Measurements from ENCODE around the gene FBXL3.

The FBXL3 gene

DNA sequence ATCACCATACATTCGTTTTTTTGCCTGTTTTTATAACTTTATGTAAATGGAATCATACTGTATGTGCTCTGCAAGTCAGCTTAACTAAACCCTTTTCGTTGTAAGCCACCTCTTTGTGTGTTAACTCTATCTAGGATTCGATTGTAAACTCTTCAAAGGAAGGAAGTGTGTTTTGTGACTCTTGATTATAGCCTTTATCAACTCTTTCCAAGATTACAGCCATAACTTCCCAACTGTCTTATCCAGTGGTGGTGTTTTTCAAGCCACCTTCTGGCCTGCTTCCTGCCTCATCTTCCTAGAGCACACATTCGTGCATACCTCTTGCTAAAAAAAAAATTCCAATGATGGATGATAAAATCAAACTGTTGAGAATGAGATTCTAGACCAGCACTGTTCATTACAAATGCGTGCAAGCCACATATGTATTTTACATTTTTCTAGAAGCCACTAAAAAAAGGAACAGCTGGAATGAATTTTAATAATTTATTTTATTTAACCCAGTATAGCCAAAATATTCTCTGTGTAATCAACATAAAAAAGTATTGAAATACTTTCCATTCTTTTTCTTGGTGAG is 12.0 kb upstream of the FBXL3 start:
- Mint-ChIP-seq H3K4me1 (ENCODE audit: low read depth) (peaks cover 14% of the 10 kb centered on the region), H3K27me3 (no peaks in the 10 kb centered on the region), H3K4me3 (no peak overlapping the region), H3K9me3 (ENCODE audit: low read depth) (no peaks in the 10 kb centered on the region), H3K27ac (no peak overlapping the region), H3K36me3 (peaks cover 2% of the 10 kb centered on the region)

- H3K27me3 Mint-ChIP-seq, result no peaks in the 10 kb centered on the region
- H3K36me3 Mint-ChIP-seq, result peaks cover 4% of the 10 kb centered on the region
- no peak overlapping the region for H3K27ac Mint-ChIP-seq
- no peaks in the 10 kb centered on the region for H3K9me3 Mint-ChIP-seq (ENCODE audit: low read depth)
- H3K4me1 Mint-ChIP-seq (ENCODE audit: low read depth), result peaks cover 4% of the 10 kb centered on the region
- H3K4me3 Mint-ChIP-seq, result no peak overlapping the region
Observed at GRCh38 chr13:77036279-77036678, 9.3 kb upstream of the FBXL3 start.

GRCh38 chr13:77034881-77035280 is 7.9 kb upstream of the FBXL3 start:
- H3K4me3 Mint-ChIP-seq, result no peak overlapping the region

DNA sequence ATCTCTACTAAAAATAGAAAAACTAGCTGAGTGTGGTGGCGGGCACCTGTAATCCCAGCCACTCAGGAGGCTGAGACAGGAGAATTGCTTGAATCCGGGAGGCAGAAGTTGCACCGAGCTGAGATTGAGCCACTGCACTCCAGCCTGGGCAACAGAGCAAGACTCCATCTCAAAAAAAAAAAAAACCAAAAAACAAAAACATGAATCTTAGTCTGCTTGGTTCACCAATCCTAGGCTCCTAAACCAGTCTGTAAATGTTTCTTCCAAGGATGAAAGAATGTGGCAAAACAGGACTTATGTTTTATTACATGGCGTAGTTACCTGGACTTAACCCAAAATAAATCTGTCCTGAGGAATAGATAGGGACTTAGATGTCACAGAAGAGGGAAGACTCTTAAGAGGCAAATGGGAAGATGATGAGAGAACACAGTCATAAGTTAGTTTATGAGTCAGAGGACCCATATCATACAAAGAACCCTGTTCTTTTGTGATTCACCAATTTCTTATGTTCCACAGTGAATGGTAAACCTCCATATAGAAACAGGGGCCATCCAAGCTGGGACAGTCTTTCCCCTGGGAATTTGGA is 6.9 kb upstream of the FBXL3 start:
- Mint-ChIP-seq H3K4me3 (no peak overlapping the region), H3K4me1 (ENCODE audit: low read depth) (peaks cover 4% of the 10 kb centered on the region), H3K27me3 (no peaks in the 10 kb centered on the region), H3K36me3 (peaks cover 4% of the 10 kb centered on the region), H3K9me3 (ENCODE audit: low read depth) (no peaks in the 10 kb centered on the region), H3K27ac (no peak overlapping the region)

More at GRCh38 chr13:77034881-77035280, 7.9 kb upstream of the FBXL3 start:
- Mint-ChIP-seq H3K27ac (no peak overlapping the region), H3K4me1 (ENCODE audit: low read depth) (peaks cover 4% of the 10 kb centered on the region), H3K36me3 (peaks cover 4% of the 10 kb centered on the region), H3K27me3 (no peaks in the 10 kb centered on the region), H3K9me3 (ENCODE audit: low read depth) (no peaks in the 10 kb centered on the region)

DNA sequence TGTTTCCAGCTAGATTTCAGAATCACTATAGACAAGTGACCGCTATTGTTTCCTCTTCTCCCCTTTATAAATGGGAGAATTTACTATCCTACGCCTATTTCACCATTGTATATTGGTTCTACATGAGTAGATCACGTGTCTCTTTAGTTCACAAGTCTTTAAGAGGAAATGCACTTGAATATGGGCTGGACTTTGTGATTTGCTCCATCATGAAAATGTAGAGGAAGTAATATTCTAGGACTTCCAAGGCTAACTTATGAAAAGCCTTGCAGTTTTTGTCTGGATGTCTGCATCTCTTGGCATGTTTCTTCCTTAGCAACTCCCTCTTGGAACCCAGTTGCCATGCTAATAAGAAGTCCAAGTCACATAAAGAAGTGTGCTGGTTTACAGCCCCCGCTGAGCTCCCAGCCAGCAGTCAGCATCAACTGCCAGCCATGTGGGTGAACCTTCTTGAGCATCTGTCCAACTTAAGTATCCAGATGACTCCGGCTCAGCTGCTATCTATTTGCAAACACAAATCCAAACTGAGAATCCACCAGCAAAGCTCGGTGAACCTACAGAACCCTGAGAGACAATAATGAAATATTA is 4.8 kb upstream of the FBXL3 start:
- H3K27me3 Mint-ChIP-seq, result no peaks in the 10 kb centered on the region

DNA sequence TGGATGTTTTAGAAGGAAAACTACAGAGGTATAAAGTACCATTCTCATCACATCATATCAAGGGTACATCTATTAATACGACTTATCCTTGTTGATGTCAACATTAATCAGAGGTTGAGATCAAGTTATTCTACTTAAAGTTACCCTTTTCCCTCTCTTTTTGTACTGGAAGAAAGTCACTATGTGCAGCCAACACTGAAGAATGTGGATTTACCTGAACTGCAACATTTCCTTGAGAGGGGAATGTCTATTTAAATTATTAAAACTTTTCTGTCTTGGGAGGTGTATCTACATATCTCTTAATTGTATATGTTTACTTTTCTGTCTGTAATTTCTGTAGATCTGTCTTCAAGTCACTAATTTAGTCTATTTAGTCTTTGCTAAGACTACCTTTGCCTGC is 2.5 kb upstream of the FBXL3 start:
- Mint-ChIP-seq H3K4me1 (ENCODE audit: low read depth) (peaks cover 31% of the 10 kb centered on the region), H3K4me3 (no peak overlapping the region), H3K27me3 (no peaks in the 10 kb centered on the region), H3K27ac (no peak overlapping the region), H3K36me3 (peaks cover 4% of the 10 kb centered on the region), H3K9me3 (ENCODE audit: low read depth) (no peaks in the 10 kb centered on the region)

More for the DNA sequence above, 4.8 kb upstream of the FBXL3 start:
- H3K4me3 Mint-ChIP-seq, result no peak overlapping the region
- H3K36me3 Mint-ChIP-seq, result peaks cover 4% of the 10 kb centered on the region
- no peak overlapping the region for H3K27ac Mint-ChIP-seq
- no peaks in the 10 kb centered on the region for H3K9me3 Mint-ChIP-seq (ENCODE audit: low read depth)
- peaks cover 17% of the 10 kb centered on the region for H3K4me1 Mint-ChIP-seq (ENCODE audit: low read depth)

GRCh38 chr13:77028202-77028601 is 1.2 kb upstream of the FBXL3 start:
- Mint-ChIP-seq H3K4me3 (peak overlapping the region; percentile 92), H3K9me3 (ENCODE audit: low read depth) (no peaks in the 10 kb centered on the region), H3K27ac (peak overlapping the region; percentile 19)

GRCh38 chr13:77026255-77026860 is 601 bp downstream of the FBXL3 start:
- H3K36me3 Mint-ChIP-seq, result no peaks in the 10 kb centered on the region
- H3K4me3 Mint-ChIP-seq, result peak overlapping the region; percentile 96
- no peaks in the 10 kb centered on the region for H3K27me3 Mint-ChIP-seq
- H3K27ac Mint-ChIP-seq, result peak overlapping the region; percentile 94
- H3K4me1 Mint-ChIP-seq (ENCODE audit: low read depth), result peaks cover 58% of the 10 kb centered on the region
- H3K9me3 Mint-ChIP-seq (ENCODE audit: low read depth), result no peaks in the 10 kb centered on the region

More at GRCh38 chr13:77028202-77028601, 1.2 kb upstream of the FBXL3 start:
- Mint-ChIP-seq H3K36me3 (no peaks in the 10 kb centered on the region), H3K27me3 (no peaks in the 10 kb centered on the region), H3K4me1 (ENCODE audit: low read depth) (peaks cover 39% of the 10 kb centered on the region)

DNA sequence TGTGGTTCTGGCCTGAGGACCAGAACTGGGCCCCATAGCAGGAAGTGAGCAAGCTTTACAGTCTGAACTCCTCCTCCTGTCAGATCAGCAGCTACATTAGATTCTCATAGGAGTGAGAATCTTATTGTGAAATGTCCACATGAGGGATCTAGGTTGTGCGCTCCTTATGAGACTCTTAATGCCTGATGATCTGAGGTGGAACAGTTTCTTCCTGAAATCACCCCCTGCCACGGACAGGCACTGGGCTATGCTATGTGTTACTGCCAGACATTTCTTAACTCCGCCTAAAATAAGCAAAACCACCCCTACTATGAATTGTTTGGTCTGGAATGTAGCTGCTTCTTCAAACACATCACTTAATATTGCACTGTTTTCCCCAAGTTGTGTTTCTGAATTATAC is 4.6 kb downstream of the FBXL3 start:
- no peaks in the 10 kb centered on the region for H3K27me3 Mint-ChIP-seq
- peak overlapping the region; percentile 28 for H3K27ac Mint-ChIP-seq
- H3K9me3 Mint-ChIP-seq (ENCODE audit: low read depth), result no peaks in the 10 kb centered on the region
- no peaks in the 10 kb centered on the region for H3K36me3 Mint-ChIP-seq
- H3K4me3 Mint-ChIP-seq, result peak overlapping the region; percentile 69
- H3K4me1 Mint-ChIP-seq (ENCODE audit: low read depth), result peaks cover 82% of the 10 kb centered on the region

DNA sequence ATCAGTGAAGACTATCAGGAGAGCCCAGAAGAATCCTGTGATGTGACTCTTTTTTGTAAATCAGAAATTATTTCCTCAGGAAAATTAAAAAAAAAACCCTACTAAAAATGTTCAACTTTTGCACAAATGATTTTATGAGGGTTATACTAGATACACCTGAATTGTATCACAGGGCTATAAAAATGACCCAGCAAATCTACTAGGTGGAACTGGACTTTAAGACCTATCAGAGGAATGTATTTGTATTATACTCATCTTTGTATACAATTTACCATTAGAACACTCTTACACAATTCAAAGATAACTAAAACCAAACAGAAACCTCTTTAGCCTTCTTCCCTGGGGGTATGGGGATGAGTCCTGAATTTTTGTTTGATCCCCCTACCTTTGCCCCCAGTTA is 7.2 kb downstream of the FBXL3 start:
- H3K9me3 Mint-ChIP-seq (ENCODE audit: low read depth), result no peaks in the 10 kb centered on the region
- H3K4me1 Mint-ChIP-seq (ENCODE audit: low read depth), result peaks cover 88% of the 10 kb centered on the region
- no peak overlapping the region for H3K4me3 Mint-ChIP-seq
- peak overlapping the region; percentile 41 for H3K27ac Mint-ChIP-seq
- no peaks in the 10 kb centered on the region for H3K27me3 Mint-ChIP-seq
- peaks cover 7% of the 10 kb centered on the region for H3K36me3 Mint-ChIP-seq

- Mint-ChIP-seq H3K27me3 (no peaks in the 10 kb centered on the region), H3K27ac (peak overlapping the region; percentile 72), H3K4me3 (no peak overlapping the region), H3K36me3 (peaks cover 14% of the 10 kb centered on the region), H3K4me1 (ENCODE audit: low read depth) (peaks cover 80% of the 10 kb centered on the region), H3K9me3 (ENCODE audit: low read depth) (no peaks in the 10 kb centered on the region)
Observed at GRCh38 chr13:77016888-77017623, 9.9 kb downstream of the FBXL3 start.

DNA sequence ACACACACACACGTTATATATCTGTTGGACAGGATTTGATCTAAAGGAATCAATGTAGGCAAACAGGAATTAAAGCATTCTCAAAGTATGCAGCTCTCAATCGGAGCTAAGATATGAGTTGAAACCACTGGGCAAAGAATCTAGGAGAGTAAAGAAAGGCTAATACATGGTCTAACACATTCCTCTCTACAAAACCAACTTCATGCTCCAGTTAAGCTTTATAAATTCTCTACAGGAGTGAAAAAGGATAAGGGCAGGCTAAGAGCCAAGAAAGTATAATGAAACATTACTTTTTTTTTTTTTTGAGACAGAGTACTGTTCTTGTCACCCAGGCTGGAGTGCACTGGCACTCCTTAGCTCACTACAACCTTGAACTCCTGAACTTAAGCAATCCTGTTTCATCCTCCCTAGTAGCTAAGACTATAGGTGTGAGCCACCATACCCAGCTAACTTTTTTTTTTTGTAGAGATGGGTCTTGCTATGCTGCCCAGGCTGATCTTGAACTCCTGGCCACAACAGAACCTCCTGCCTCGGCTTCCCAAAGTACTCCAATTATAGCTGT is 10.6 kb downstream of the FBXL3 start:
- Mint-ChIP-seq H3K36me3 (peaks cover 14% of the 10 kb centered on the region), H3K4me3 (no peak overlapping the region)

GRCh38 chr13:77014906-77015685 is 11.9 kb downstream of the FBXL3 start:
- peak overlapping the region; percentile 64 for H3K27ac Mint-ChIP-seq
- no peak overlapping the region for H3K4me3 Mint-ChIP-seq
- no peaks in the 10 kb centered on the region for H3K9me3 Mint-ChIP-seq (ENCODE audit: low read depth)
- peaks cover 14% of the 10 kb centered on the region for H3K36me3 Mint-ChIP-seq
- H3K4me1 Mint-ChIP-seq (ENCODE audit: low read depth), result peaks cover 65% of the 10 kb centered on the region
- no peaks in the 10 kb centered on the region for H3K27me3 Mint-ChIP-seq

More for the DNA sequence above, 10.6 kb downstream of the FBXL3 start:
- Mint-ChIP-seq H3K27me3 (no peaks in the 10 kb centered on the region), H3K27ac (peak overlapping the region; percentile 55), H3K9me3 (ENCODE audit: low read depth) (no peaks in the 10 kb centered on the region), H3K4me1 (ENCODE audit: low read depth) (peaks cover 75% of the 10 kb centered on the region)
